SU-DHL-6 (cell line): ENCODE data around the gene SLC2A4RG.

Experiments
- H2AFZ ChIP-seq: fragments of 200-600 bp; sonication (generic); 2 replicates; pipeline ENCODE4 v1.6.1; 2014; ENCODE audit warnings: low read depth, mild to moderate bottlenecking, moderate library complexity, mixed read lengths, antibody characterized with exemption, low read length; ENCODE audit not compliant: severe bottlenecking
- H3F3A ChIP-seq: fragments of 200-600 bp; shearing (Covaris generic); 2 replicates; pipeline ENCODE4 v1.6.0; 2016; ENCODE audit warnings: antibody characterized with exemption, mild to moderate bottlenecking; ENCODE audit not compliant: insufficient read depth
- H3K27ac ChIP-seq: fragments of 200-600 bp; sonication (generic); 2 replicates; pipeline ENCODE4 v1.5.1; 2016; ENCODE audit warnings: low read depth, mild to moderate bottlenecking, low read length, moderate library complexity, mixed read lengths
- H3K27me3 ChIP-seq: fragments of 200-600 bp; sonication (generic), shearing (Covaris generic); 2 replicates; pipeline ENCODE4 v1.6.0; 2014; ENCODE audit warnings: mild to moderate bottlenecking, low read length
- H3K36me3 ChIP-seq: fragments of 200-600 bp; sonication (generic); 2 replicates; pipeline ENCODE4 v1.6.1; 2014; ENCODE audit warnings: mild to moderate bottlenecking, low read length, mixed read lengths
- H3K4me2 ChIP-seq: fragments of 300-600, 200-600 bp; shearing (Covaris generic), sonication (generic); 2 replicates; pipeline ENCODE4 v1.6.0; 2014; ENCODE audit warnings: low read length, low read depth, mild to moderate bottlenecking; ENCODE audit not compliant: poor library complexity, severe bottlenecking
- H3K4me3 ChIP-seq: fragments of 200-600 bp; sonication (generic); 2 replicates; pipeline ENCODE4 v1.5.1; 2014; ENCODE audit warnings: antibody characterized with exemption, low read length, mild to moderate bottlenecking, mixed read lengths; ENCODE audit not compliant: insufficient read depth, poor library complexity, severe bottlenecking
- H3K79me2 ChIP-seq: fragments of 200-600 bp; sonication (generic); 2 replicates; pipeline ENCODE4 v1.6.1; 2014; ENCODE audit warnings: mild to moderate bottlenecking, low read length, moderate library complexity; ENCODE audit not compliant: insufficient read depth
- H3K9ac ChIP-seq: fragments of 200-600 bp; sonication (generic); 2 replicates; pipeline ENCODE4 v1.7.0; 2014; ENCODE audit warnings: mild to moderate bottlenecking, low read length
- H3K9me2 ChIP-seq: fragments of 200-600 bp; sonication (generic); replicated peaks from 2 replicates; pipeline ENCODE4 v1.6.1; 2014; ENCODE audit warnings: low read length; ENCODE audit not compliant: insufficient read depth
- H3K9me3 ChIP-seq: fragments of 200-600 bp; sonication (generic); 2 replicates; pipeline ENCODE4 v1.6.1; 2014; ENCODE audit warnings: low read length, mixed read lengths; ENCODE audit not compliant: insufficient read depth
- H4K20me1 ChIP-seq: fragments of 200-600 bp; sonication (generic); 2 replicates; pipeline ENCODE4 v1.6.1; 2014; ENCODE audit warnings: low read depth, mild to moderate bottlenecking, antibody characterized with exemption, low read length, moderate library complexity, mixed read lengths
- EZH2phosphoT487 ChIP-seq: fragments of 200-600 bp; sonication (generic), shearing (Covaris generic); conservative IDR thresholded peaks from 2 replicates; pipeline ENCODE4 v1.6.1; 2018; ENCODE audit warnings: mild to moderate bottlenecking, antibody characterized with exemption, low read length, moderate library complexity, mixed read lengths
- TF ChIP-seq, protein P1 (sequence below): fragments of 200-600 bp; sonication (generic); IDR thresholded peaks from one replicate; pipeline ENCODE4 v1.5.1; 2017; ENCODE audit warnings: antibody characterized with exemption, mild to moderate bottlenecking, low read length, moderate library complexity; ENCODE audit not compliant: insufficient read depth, poor library complexity, severe bottlenecking

SLC2A4RG gene

DNA sequence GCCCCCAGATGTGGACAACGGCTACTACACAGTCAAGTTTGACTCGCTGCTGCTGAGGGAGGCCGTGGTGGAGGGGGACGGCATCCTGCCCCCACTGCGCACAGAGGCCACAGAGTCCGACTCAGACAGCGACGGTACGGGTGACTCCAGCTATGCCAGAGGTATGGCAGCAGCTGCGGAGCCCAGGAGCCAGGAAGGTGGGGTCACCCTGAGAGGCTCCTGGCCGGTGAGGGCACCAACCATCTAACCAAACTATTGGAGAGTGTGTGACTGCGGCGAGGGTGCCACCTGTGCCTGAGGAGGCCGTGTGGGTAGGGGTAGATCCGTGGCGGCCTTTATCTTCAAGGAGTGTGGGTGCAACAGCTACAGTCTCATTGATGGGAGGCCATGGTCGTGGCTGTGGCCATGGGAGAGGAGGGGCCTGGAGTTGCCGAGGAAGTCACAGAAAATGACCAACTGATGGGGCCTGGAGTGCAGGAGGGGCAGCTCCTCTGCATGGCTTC, 5.9 kb upstream of the SLC2A4RG start:
- no peaks in the 10 kb centered on the region for H3K36me3 ChIP-seq
- no peak overlapping the region for H3K4me3 ChIP-seq
- peaks cover 50% of the 10 kb centered on the region for H3F3A ChIP-seq
- H4K20me1 ChIP-seq = no peaks in the 10 kb centered on the region
- TF ChIP-seq, protein P1, sequence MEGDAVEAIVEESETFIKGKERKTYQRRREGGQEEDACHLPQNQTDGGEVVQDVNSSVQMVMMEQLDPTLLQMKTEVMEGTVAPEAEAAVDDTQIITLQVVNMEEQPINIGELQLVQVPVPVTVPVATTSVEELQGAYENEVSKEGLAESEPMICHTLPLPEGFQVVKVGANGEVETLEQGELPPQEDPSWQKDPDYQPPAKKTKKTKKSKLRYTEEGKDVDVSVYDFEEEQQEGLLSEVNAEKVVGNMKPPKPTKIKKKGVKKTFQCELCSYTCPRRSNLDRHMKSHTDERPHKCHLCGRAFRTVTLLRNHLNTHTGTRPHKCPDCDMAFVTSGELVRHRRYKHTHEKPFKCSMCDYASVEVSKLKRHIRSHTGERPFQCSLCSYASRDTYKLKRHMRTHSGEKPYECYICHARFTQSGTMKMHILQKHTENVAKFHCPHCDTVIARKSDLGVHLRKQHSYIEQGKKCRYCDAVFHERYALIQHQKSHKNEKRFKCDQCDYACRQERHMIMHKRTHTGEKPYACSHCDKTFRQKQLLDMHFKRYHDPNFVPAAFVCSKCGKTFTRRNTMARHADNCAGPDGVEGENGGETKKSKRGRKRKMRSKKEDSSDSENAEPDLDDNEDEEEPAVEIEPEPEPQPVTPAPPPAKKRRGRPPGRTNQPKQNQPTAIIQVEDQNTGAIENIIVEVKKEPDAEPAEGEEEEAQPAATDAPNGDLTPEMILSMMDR = no peak
- TF ChIP-seq EZH2phosphoT487 = no peak
- H3K9ac ChIP-seq = no peak overlapping the region
- no peak overlapping the region for H3K4me2 ChIP-seq
- H3K27me3 ChIP-seq = no peaks in the 10 kb centered on the region
- H3K9me3 ChIP-seq = no peaks in the 10 kb centered on the region
- H3K79me2 ChIP-seq = peaks cover 10% of the 10 kb centered on the region; the same call in 1 of the 2 replicates
- H3K27ac ChIP-seq = no peak overlapping the region
- H3K9me2 ChIP-seq = no peaks in the 10 kb centered on the region
- H2AFZ ChIP-seq = no peak overlapping the region

DNA sequence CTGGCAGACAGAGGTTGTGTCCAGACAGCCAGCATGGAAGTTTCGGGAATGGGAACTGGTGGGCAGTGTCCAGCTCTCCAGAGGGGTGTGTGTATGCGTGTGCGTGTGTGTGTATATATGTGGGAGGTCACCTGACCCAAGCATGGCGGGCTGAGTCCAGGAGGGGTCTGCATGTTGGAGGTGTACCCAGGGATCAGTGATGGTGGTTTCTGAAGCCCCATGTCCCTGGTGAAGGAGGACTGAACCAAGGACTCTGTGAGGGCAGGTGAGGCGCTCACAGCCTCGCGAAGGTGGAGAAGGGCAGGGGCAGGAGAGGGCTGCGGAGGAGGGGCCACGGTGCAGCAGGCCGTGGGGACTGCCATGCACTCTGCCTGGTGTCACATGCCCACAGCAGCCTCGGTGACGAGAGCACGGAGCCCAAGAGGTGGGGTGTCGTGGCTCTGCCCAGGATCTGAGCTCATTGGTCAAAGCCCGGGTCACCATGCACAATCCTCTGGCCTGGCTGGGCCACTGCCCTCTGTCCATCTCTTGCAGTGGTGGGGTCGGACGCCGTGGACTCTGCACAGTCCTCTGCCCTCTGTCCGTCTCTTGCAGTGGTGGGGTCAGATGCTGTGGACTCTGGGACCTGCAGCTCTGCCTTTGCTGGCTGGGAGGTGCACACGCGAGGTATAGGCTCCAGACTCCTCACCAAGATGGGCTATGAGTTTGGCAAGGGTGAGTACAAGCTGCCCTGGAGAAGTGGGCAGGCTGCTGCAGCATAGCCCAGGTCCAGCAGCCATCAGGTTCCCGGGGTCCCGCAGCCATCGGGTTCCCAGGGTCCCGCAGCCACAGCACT, 5.2 kb upstream of the SLC2A4RG start:
- TF ChIP-seq EZH2phosphoT487 = no peak
- TF ChIP-seq, protein P1 = no peak
- H4K20me1 ChIP-seq = no peaks in the 10 kb centered on the region

DNA sequence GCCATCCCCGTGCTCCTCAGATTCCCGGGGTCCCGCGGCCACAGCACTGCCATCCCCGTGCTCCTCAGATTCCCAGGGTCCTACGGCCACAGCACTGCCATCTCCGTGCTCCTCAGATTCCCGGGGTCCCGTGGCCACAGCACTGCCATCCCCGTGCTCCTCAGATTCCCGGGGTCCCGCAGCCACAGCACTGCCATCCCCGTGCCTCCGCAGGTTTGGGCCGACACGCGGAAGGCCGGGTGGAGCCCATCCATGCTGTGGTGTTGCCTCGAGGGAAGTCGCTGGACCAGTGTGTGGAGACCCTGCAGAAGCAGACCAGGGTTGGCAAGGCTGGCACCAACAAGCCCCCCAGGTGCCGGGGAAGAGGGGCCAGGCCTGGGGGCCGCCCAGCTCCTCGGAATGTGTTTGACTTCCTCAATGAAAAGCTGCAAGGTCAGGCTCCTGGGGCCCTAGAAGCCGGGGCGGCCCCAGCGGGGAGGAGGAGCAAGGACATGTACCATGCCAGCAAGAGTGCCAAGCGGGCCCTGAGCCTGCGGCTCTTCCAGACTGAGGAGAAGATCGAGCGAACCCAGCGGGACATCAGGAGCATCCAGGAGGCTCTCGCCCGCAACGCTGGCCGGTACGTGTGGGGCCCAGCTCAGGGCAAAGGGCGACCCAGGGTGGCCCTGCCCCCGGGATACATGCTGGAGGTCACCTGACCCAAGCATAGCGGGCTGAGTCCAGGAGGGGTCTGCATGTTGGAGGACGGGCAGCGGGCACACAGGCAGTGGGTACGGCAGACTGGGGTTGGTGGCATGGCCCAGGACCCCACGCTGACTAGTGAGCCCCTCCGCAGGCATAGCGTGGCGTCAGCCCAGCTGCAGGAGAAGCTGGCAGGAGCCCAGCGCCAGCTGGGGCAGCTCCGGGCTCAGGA, 4.4 kb upstream of the SLC2A4RG start:
- Histone ChIP-seq H3K9me3 (no peaks in the 10 kb centered on the region), H3F3A (peaks cover 34% of the 10 kb centered on the region), H3K9me2 (no peaks in the 10 kb centered on the region), H3K4me3 (no peak overlapping the region), H3K27ac (peak overlapping the region; percentile 97), H3K9ac (peak overlapping the region; percentile 77; the same call in 1 of the 2 replicates), H2AFZ (no peak overlapping the region), H3K79me2 (peaks cover 10% of the 10 kb centered on the region; the same call in 1 of the 2 replicates), H3K4me2 (no peak overlapping the region), H3K27me3 (no peaks in the 10 kb centered on the region), H3K36me3 (no peaks in the 10 kb centered on the region), H4K20me1 (no peaks in the 10 kb centered on the region)
- no peak for TF ChIP-seq EZH2phosphoT487
- TF ChIP-seq, protein P1 = no peak

More for the DNA sequence above, 5.2 kb upstream of the SLC2A4RG start:
- Histone ChIP-seq H3K79me2 (peaks cover 10% of the 10 kb centered on the region; the same call in 1 of the 2 replicates), H3K9ac (no peak overlapping the region), H2AFZ (no peak overlapping the region), H3K9me2 (no peaks in the 10 kb centered on the region), H3K4me3 (no peak overlapping the region), H3F3A (peaks cover 43% of the 10 kb centered on the region), H3K27me3 (no peaks in the 10 kb centered on the region), H3K9me3 (no peaks in the 10 kb centered on the region), H3K27ac (no peak overlapping the region), H3K4me2 (no peak overlapping the region), H3K36me3 (no peaks in the 10 kb centered on the region)
